Measurements from ENCODE around the gene ANAPC4. TPM values are rescaled to one million over a fixed set of nuclear protein-coding genes. Genes with fewer than 3 reads are reported as not detected.

ANAPC4 gene
- total and polyA plus RNA-seq, 2 of the 4 experiments (the other 2 are of a cell fraction), result 12.4 to 18.3 TPM

DNA sequence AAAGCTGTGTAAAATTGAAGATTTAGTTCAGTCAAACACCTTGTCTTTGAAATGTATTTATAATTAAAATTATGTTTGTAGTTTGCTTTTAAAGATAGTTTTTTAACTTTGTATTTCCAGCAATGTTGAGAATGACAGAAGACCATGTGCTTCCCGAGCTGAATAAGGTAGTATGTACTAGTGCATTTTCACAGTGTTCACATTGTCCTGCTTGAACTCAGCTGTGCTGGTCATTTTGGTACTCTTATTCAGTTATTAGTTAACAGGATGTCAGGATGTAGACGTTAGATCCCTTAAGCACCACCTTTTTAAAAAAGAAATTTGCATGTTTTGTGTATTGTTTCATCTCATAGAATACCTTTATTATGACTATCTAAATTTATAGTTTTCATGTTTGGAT, 28.4 kb downstream of the ANAPC4 start:
- Histone ChIP-seq H3K4ac (ENCODE audit: low read depth, low read length) (no peak overlapping the region), H3K9ac (ENCODE audit: low read depth, low read length) (no peak overlapping the region), H2BK15ac (ENCODE audit: low read depth, low read length) (no peak overlapping the region), H3K18ac (ENCODE audit: low read depth, low read length) (no peak overlapping the region), H3K23ac (ENCODE audit: low read depth, low read length) (no peak overlapping the region), H2AFZ (replicated peaks; ENCODE audit: low read length, poor library complexity) (no peak overlapping the region), H3K4me2 (ENCODE audit: low read depth, low read length) (no peak overlapping the region), H3K56ac (ENCODE audit: extremely low read depth, insufficient read depth, low read length) (no peak overlapping the region), H4K91ac (ENCODE audit: insufficient read depth, low read depth, low read length) (no peak overlapping the region), H2AK5ac (ENCODE audit: low read depth, low read length) (no peak overlapping the region), H3K4me1 (ENCODE audit: control insufficient read depth, insufficient read depth, low read length) (peaks cover 11% of the 10 kb centered on the region), H3K27me3 (ENCODE audit: control insufficient read depth, insufficient read depth, low read length) (no peaks in the 10 kb centered on the region), H2BK120ac (ENCODE audit: low read depth, low read length) (no peak overlapping the region), H4K8ac (ENCODE audit: low read depth in 2 of 2, low read length in 2 of 2) (no peak overlapping the region), H3K27ac (ENCODE audit: insufficient read depth, low read length) (no peak overlapping the region), H2AK9ac (replicated peaks; ENCODE audit: low read depth, low read length, poor library complexity) (no peak overlapping the region), H3K9me1 (ENCODE audit: insufficient read depth, low read length) (peaks cover 13% of the 10 kb centered on the region), H2BK20ac (ENCODE audit: low read depth, low read length) (no peak overlapping the region), H4K5ac (ENCODE audit: low read depth, low read length) (no peak overlapping the region), H3K14ac (replicated peaks; ENCODE audit: low read depth, low read length) (no peak overlapping the region), H3K79me1 (ENCODE audit: low read depth in 1 of 2, low read length in 2 of 2) (peaks cover 0 to 8% of the 10 kb centered on the region in 2 experiments; a peak in 2 of 4 replicates), H2BK5ac (ENCODE audit: low read depth, low read length, poor library complexity, severe bottlenecking) (peak overlapping the region; percentile 47), H4K20me1 (ENCODE audit: insufficient read depth, low read length) (no peaks in the 10 kb centered on the region), H3K36me3 (ENCODE audit: control insufficient read depth, insufficient read depth, low read length) (peaks cover 9% of the 10 kb centered on the region; the same call in 1 of the 2 replicates), H3K4me3 (ENCODE audit: insufficient read depth, low read depth, low read length) (no peak overlapping the region), H3K9me3 (ENCODE audit: control insufficient read depth, insufficient read depth, low read length) (no peaks in the 10 kb centered on the region)
- intact Hi-C loops (cut with micrococcal nuclease) (no loop called here), in situ Hi-C loops (cut with MboI; ENCODE audit: low sequenced_read_pairs) (no loop called here), dilution Hi-C loops (cut with HindIII; ENCODE audit: low sequenced_read_pairs, unreplicated experiment) (no loop called here)
- DNase-seq, result no peak
- TF ChIP-seq CHD1 (IDR thresholded peaks at IDR 0.05; ENCODE audit: low read depth, low read length) (no peak), POLR2A (IDR thresholded peaks at IDR 0.05; ENCODE audit: low read depth, low read length) (no peak), FOS (IDR thresholded peaks at IDR 0.05; ENCODE audit: low read depth, low read length) (no peak), MAZ (IDR thresholded peaks at IDR 0.05; ENCODE audit: borderline replicate concordance, low read depth, low read length) (no peak), CEBPB (IDR thresholded peaks at IDR 0.05; ENCODE audit: low read depth, low read length) (no peak), NFE2L2 (IDR thresholded peaks at IDR 0.05; ENCODE audit: low read depth, low read length) (no peak), BHLHE40 (IDR thresholded peaks at IDR 0.05; ENCODE audit: low read depth, low read length) (no peak), MXI1 (IDR thresholded peaks at IDR 0.05; ENCODE audit: borderline replicate concordance, low read depth, low read length) (no peak), MAFK (IDR thresholded peaks at IDR 0.05; ENCODE audit: low read depth, low read length) (no peak), RFX5 (IDR thresholded peaks at IDR 0.05; ENCODE audit: low read depth, low read length) (no peak)
- TF ChIP-seq, protein P1, sequence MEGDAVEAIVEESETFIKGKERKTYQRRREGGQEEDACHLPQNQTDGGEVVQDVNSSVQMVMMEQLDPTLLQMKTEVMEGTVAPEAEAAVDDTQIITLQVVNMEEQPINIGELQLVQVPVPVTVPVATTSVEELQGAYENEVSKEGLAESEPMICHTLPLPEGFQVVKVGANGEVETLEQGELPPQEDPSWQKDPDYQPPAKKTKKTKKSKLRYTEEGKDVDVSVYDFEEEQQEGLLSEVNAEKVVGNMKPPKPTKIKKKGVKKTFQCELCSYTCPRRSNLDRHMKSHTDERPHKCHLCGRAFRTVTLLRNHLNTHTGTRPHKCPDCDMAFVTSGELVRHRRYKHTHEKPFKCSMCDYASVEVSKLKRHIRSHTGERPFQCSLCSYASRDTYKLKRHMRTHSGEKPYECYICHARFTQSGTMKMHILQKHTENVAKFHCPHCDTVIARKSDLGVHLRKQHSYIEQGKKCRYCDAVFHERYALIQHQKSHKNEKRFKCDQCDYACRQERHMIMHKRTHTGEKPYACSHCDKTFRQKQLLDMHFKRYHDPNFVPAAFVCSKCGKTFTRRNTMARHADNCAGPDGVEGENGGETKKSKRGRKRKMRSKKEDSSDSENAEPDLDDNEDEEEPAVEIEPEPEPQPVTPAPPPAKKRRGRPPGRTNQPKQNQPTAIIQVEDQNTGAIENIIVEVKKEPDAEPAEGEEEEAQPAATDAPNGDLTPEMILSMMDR (conservative IDR thresholded peaks at IDR 0.05; ENCODE audit: low read depth, low read length), result no peak
- TF ChIP-seq, protein P2, sequence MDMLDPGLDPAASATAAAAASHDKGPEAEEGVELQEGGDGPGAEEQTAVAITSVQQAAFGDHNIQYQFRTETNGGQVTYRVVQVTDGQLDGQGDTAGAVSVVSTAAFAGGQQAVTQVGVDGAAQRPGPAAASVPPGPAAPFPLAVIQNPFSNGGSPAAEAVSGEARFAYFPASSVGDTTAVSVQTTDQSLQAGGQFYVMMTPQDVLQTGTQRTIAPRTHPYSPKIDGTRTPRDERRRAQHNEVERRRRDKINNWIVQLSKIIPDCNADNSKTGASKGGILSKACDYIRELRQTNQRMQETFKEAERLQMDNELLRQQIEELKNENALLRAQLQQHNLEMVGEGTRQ (IDR thresholded peaks at IDR 0.05; ENCODE audit: low read depth, low read length), result no peak
- CTCF ChIA-PET, result no interaction called here
- POLR2A ChIA-PET (ENCODE audit: unreplicated experiment), result no interaction called here
- no CpG with 5 or more reads among the region's 2 CpGs for WGBS, 2 experiments (ENCODE audit: extremely low coverage in 2 of 2, insufficient read length in 1 of 2)
- ATAC-seq (ENCODE audit: low read depth), result no peak
- no TSS peak for BruUV-seq (replicated peaks)
